ENCODE measurements around the gene ZIC4.

The ZIC4 gene

GRCh38 chr3:147390589-147391569 lies 15.5 kb downstream of the ZIC4 start:
- no peak for DNase-seq (ENCODE audit: low spot score)

GRCh38 chr3:147389717-147390116 lies 16.6 kb downstream of the ZIC4 start:
- DNase-seq (ENCODE audit: low spot score): no peak

- DNase-seq (ENCODE audit: low spot score): no peak
Measured at GRCh38 chr3:147388700-147389580, 17.4 kb downstream of the ZIC4 start.

- DNase-seq (ENCODE audit: low spot score): no peak
Measured at GRCh38 chr3:147387885-147388699, 18.3 kb downstream of the ZIC4 start.

GRCh38 chr3:147387291-147387884 lies 19.0 kb downstream of the ZIC4 start:
- DNase-seq (ENCODE audit: low spot score): no peak

GRCh38 chr3:147385059-147386012 lies 21.0 kb downstream of the ZIC4 start:
- no peak for DNase-seq (ENCODE audit: low spot score)

GRCh38 chr3:147384210-147385058 lies 21.9 kb downstream of the ZIC4 start:
- no peak for DNase-seq (ENCODE audit: low spot score)

GRCh38 chr3:147383617-147384016 lies 22.7 kb downstream of the ZIC4 start:
- DNase-seq (ENCODE audit: low spot score): peak; percentile 25

- DNase-seq (ENCODE audit: low spot score): no peak
Measured at GRCh38 chr3:147381596-147381995, 24.7 kb downstream of the ZIC4 start.

GRCh38 chr3:147380977-147381376 lies 25.4 kb downstream of the ZIC4 start:
- DNase-seq (ENCODE audit: low spot score): no peak

GRCh38 chr3:147380387-147380951 lies 25.9 kb downstream of the ZIC4 start:
- DNase-seq (ENCODE audit: low spot score): no peak

- DNase-seq (ENCODE audit: low spot score): no peak
Measured at GRCh38 chr3:147379651-147380050, 26.7 kb downstream of the ZIC4 start.

- DNase-seq (ENCODE audit: low spot score): peak; percentile 27
Measured at GRCh38 chr3:147377412-147378367, 28.7 kb downstream of the ZIC4 start.

- no peak for DNase-seq (ENCODE audit: low spot score)
Measured at GRCh38 chr3:147373301-147373700, 33.0 kb downstream of the ZIC4 start.

- DNase-seq (ENCODE audit: low spot score): no peak
Measured at GRCh38 chr3:147372525-147373027, 33.8 kb downstream of the ZIC4 start.

GRCh38 chr3:147371771-147372340 lies 34.5 kb downstream of the ZIC4 start:
- DNase-seq (ENCODE audit: low spot score): no peak

GRCh38 chr3:147371140-147371539 lies 35.2 kb downstream of the ZIC4 start:
- no peak for DNase-seq (ENCODE audit: low spot score)

Data from AG20443 (cell line).